GM12878 (cell line): ENCODE data around the gene SNN. TPM values are rescaled to one million over a fixed set of nuclear protein-coding genes. Genes with fewer than 3 reads are reported as not detected.

Experiments
- ATAC-seq: fragments of 200-7000 bp; cut with Tn5 transposase; 3 replicates; pipeline ENCODE4 v1.9.1; 2020; ENCODE audit warnings: mild to moderate bottlenecking, moderate library complexity
- BruUV-seq: library from RNA; stranded (reverse); fragments of 400-500 nt; replicated peaks from 2 replicates; lab custom pipeline; 2021; lab: Mats Ljungman, UMichigan
- CTCF ChIA-PET: fragments of 300-600 bp; sonication (Branson Sonifier 250); formaldehyde crosslinking; extraction: SDS; loops from one replicate; lab custom pipeline; 2021; ENCODE audit warnings: inconsistent platforms; lab: Yijun Ruan, JAX
- POLR2A ChIA-PET: fragments of 350-600 bp; formaldehyde crosslinking; extraction: SDS; loops from one replicate; lab custom pipeline; 2021; ENCODE audit warnings: inconsistent platforms; lab: Charles Lee
- RAD21 ChIA-PET: fragments of 300-600 bp; sonication (Branson Sonifier 250); formaldehyde crosslinking; loops from one replicate; lab custom pipeline; 2023; ENCODE audit warnings: antibody characterized with exemption; ENCODE audit not compliant: unreplicated experiment; lab: Charles Lee
- SMC1A ChIA-PET: fragments of 300-600 bp; sonication (Branson Sonifier 250); formaldehyde crosslinking; loops from one replicate; lab custom pipeline; 2023; ENCODE audit not compliant: unreplicated experiment, uncharacterized antibody; lab: Charles Lee
- DNase-seq: peaks from one replicate; pipeline ENCODE4 v3.0.0-alpha.2; 2011; ENCODE audit warnings: low read depth, low spot score
- FAIRE-seq: peaks from 3 replicates; lab custom pipeline; 2011; peaks lifted over from hg19 to GRCh38; lab: Jason Lieb, UNC
- H2AFZ ChIP-seq: 2 replicates; pipeline ENCODE4 v1.6.0; 2011; ENCODE audit warnings: low read depth, low read length, control low read depth; ENCODE audit not compliant: control insufficient read depth
- H3K27ac ChIP-seq: 2 replicates; pipeline ENCODE4 v1.5.1; 2011; ENCODE audit warnings: control low read depth; ENCODE audit not compliant: control insufficient read depth, insufficient read depth
- H3K27me3 ChIP-seq, 2 experiments: replicated peaks in 1 of 2; 2 replicates each; pipeline versions ENCODE4 v1.6.0 to v1.6.1; 2011; ENCODE audit warnings: low read length in 1 of 2; ENCODE audit not compliant: control insufficient read depth in 2 of 2, insufficient read depth in 2 of 2
- H3K36me3 ChIP-seq, 2 experiments: 2 replicates each; pipeline ENCODE4 v1.5.1; 2011; ENCODE audit warnings: low read length in 1 of 2; ENCODE audit not compliant: control insufficient read depth in 2 of 2, insufficient read depth in 2 of 2
- H3K4me1 ChIP-seq: 2 replicates; pipeline ENCODE4 v1.6.1; 2011; ENCODE audit warnings: mild to moderate bottlenecking, low read length, moderate library complexity, mixed read lengths; ENCODE audit not compliant: control insufficient read depth, insufficient read depth
- H3K4me2 ChIP-seq: 2 replicates; pipeline ENCODE4 v1.6.0; 2011; ENCODE audit warnings: control low read depth; ENCODE audit not compliant: control insufficient read depth, insufficient read depth
- H3K4me3 ChIP-seq: fragments of 200-600 bp; sonication (generic); 2 replicates; pipeline ENCODE4 v1.5.1; 2016
- H3K79me2 ChIP-seq: 2 replicates; pipeline ENCODE4 v1.6.0; 2011; ENCODE audit warnings: low read length; ENCODE audit not compliant: control insufficient read depth, insufficient read depth
- H3K9ac ChIP-seq: 2 replicates; pipeline ENCODE4 v1.8.0; 2011; ENCODE audit warnings: low read length, control low read depth, mixed read lengths; ENCODE audit not compliant: control insufficient read depth, insufficient read depth
- H3K9me3 ChIP-seq: replicated peaks from 3 replicates; pipeline ENCODE4 v1.5.1; 2011; ENCODE audit warnings: mild to moderate bottlenecking, low read length; ENCODE audit not compliant: control insufficient read depth, insufficient read depth
- H4K20me1 ChIP-seq: 2 replicates; pipeline ENCODE4 v1.6.0; 2011; ENCODE audit not compliant: control insufficient read depth, insufficient read depth
- KAT2A ChIP-seq: conservative IDR thresholded peaks from 2 replicates; pipeline ENCODE4 v1.6.1; 2011; ENCODE audit warnings: low read depth, low read length; ENCODE audit not compliant: control insufficient read depth
- MTA3 ChIP-seq: IDR thresholded peaks from 2 replicates; pipeline ENCODE4 v1.6.1; 2012; ENCODE audit warnings: low read length, inconsistent platforms, borderline replicate concordance
- YBX1 ChIP-seq: fragments of 450-650 bp; IDR thresholded peaks from 2 replicates; pipeline ENCODE4 v1.6.1; 2016; ENCODE audit warnings: antibody characterized with exemption
- ZBTB11 ChIP-seq: fragments of 450-650 bp; formaldehyde crosslinking; IDR thresholded peaks from 2 replicates; pipeline ENCODE4 v1.5.0; 2022; ENCODE audit warnings: mild to moderate bottlenecking, missing genetic modification characterization
- ZBTB40 ChIP-seq: fragments of 450-650 bp; IDR thresholded peaks from 2 replicates; pipeline ENCODE4 v1.6.1; 2016; ENCODE audit warnings: mild to moderate bottlenecking, moderate library complexity, borderline replicate concordance
- ZNF274 ChIP-seq: IDR thresholded peaks from one replicate; pipeline ENCODE4 v1.8.0; 2011; ENCODE audit not compliant: insufficient read length, insufficient read depth
- WGBS: methylation state at CpG from one replicate; pipeline ENCODE4 v1.1.6; 2016; ENCODE audit warnings: low lambda C conversion rate; ENCODE audit not compliant: insufficient replicate concordance, insufficient coverage; ENCODE audit errors: missing lambda C conversion rate; 5-methylcytosine and 5-hydroxymethylcytosine counted together
- in situ Hi-C: fragments of 300-500 bp; cut with MboI; formaldehyde crosslinking; loops from 9 replicates; pipeline ENCODE4 v1.14.3; 2018; ENCODE audit warnings: mixed read lengths
- intact Hi-C: fragments of 100-400 bp; cut with micrococcal nuclease; formaldehyde crosslinking; loops from one replicate; pipeline ENCODE4 v1.14.2; 2022; ENCODE audit not compliant: unreplicated experiment
- polyA plus RNA-seq, 11 experiments: library from polyadenylated mRNA; depleted of rRNA in 4 of 11; unstranded in 6 of 11; stranded (reverse) in 5 of 11; fragments of >200 nt; fragmentation: Nextera tagmentation in 4 of 11; fragmentation: Illumina TruSeq in 1 of 11; extraction: Ambion mirVana in 4 of 11; extraction: Trizol in 1 of 11; gene quantifications; 1 replicate in 1 of 11; 2 replicates in 10 of 11; pipeline versions ENCODE4 v1.2.1 to v1.2.3, GENCODE V29; 2011 to 2016; ENCODE audit warnings: inconsistent platforms in 2 of 11, missing spikeins in 2 of 11, low read depth in 1 of 11
- total RNA-seq, 4 experiments: library from RNA; depleted of rRNA in 3 of 4; stranded (reverse); fragments of >200 nt in 3 of 4; fragmentation: Illumina TruSeq in 1 of 4; extraction: Trizol in 1 of 4; gene quantifications; 2 replicates each; pipeline versions ENCODE4 v1.2.1 to v1.2.3, GENCODE V29; 2013 to 2021

SNN gene
- total and polyA plus RNA-seq, 10 of the 15 experiments (the other 5 are each of a cell fraction or from before 2014, with no cell fraction given), result 2.2 to 43.4 (median 27.8) TPM

- RAD21 ChIA-PET, result no interaction called here
- CTCF ChIA-PET, result interaction anchor here (1.2 to 1.3 kb wide), 2 partner anchors 62 to 120 kb away, joined by 3 read pairs; no protein-coding TSS in a partner anchor
- in situ Hi-C loops, result loop anchor here (25.0 kb wide), 1 partner anchor 689 kb away; no protein-coding TSS in a partner anchor
- peaks cover 7% of the 10 kb centered on the region for H3K4me1 ChIP-seq
- no peak overlapping the region for H3K27ac ChIP-seq
- DNase-seq (no peak), ATAC-seq (no peak), FAIRE-seq (no peak)
- no peaks in the 10 kb centered on the region for H4K20me1 ChIP-seq
- no peaks in the 10 kb centered on the region for H3K79me2 ChIP-seq
- WGBS, result 27% methylated on average over 8 of the region's 8 CpGs
- H3K9me3 ChIP-seq, result no peaks in the 10 kb centered on the region
- SMC1A ChIA-PET, result no interaction called here
- no peak overlapping the region for H2AFZ ChIP-seq
- no peak overlapping the region for H3K4me3 ChIP-seq
- POLR2A ChIA-PET, result interaction anchor here (0.6 kb wide), 1 partner anchor 407 kb away, joined by 3 read pairs; no protein-coding TSS in a partner anchor
- no TSS peak for BruUV-seq
- H3K27me3 ChIP-seq, result no peaks in the 10 kb centered on the region
- no peak for TF ChIP-seq ZBTB40
- TF ChIP-seq YBX1, result no peak
- TF ChIP-seq KAT2A, result no peak
- no peak for TF ChIP-seq MTA3
- no peak for TF ChIP-seq ZNF274
- TF ChIP-seq ZBTB11 (CRISPR knock-in tag), result no peak
- H3K36me3 ChIP-seq, result no peaks in the 10 kb centered on the region
- intact Hi-C loops, result no loop called here
- H3K4me2 ChIP-seq, result no peak overlapping the region
- no peak overlapping the region for H3K9ac ChIP-seq
These were observed 16.5 kb upstream of the SNN start for GRCh38 chr16:11651796-11652195.
